Astrocyte of the cerebellum (primary cell): ENCODE data around the gene PEPD.

Experiments
- DNase-seq: peaks from one replicate; pipeline ENCODE4 v3.0.0-alpha.2; 2011; ENCODE audit warnings: low read depth
- H3K4me3 ChIP-seq: 2 replicates; pipeline ENCODE4 v1.5.1; 2011; ENCODE audit warnings: mild to moderate bottlenecking, low read depth, low read length, moderate library complexity
- in situ Hi-C: cut with HindIII; loops from 2 replicates; pipeline ENCODE4 v1.10.0; 2017; ENCODE audit warnings: low sequenced_read_pairs
- TF ChIP-seq, protein P1 (sequence below): IDR thresholded peaks from 2 replicates; pipeline ENCODE4 v1.5.1; 2012; ENCODE audit warnings: low read length, low read depth, moderate library complexity, mild to moderate bottlenecking; ENCODE audit errors: missing control alignments

PEPD gene

DNA sequence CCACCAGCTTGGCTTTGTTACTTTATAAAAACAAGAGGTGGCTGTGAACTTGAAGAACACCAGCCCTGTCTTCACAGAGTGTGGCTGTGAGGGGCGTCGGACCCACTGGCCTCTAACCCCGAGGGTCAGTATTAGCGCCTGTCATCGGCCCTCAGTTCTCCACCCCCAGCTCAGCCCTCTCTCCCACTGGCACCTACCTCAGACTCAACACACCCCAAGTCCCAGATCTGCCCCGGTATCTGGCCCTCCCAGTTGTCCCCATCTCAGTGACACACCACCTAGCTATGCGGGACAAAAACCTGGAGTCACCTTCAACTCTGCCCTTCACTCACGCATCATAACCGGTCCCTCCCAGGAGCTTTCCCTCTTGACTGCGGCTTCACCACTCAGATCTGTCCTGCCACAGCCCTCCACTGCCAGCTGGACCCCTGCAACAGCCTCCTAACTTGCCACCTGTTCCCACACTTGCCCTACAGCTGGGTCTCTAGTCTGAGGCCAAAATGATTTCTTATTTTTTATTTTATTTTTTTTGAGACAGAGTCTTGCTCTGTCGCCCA, 45.4 kb downstream of the PEPD start:
- no peak for DNase-seq
- in situ Hi-C loops: no loop called here
- H3K4me3 ChIP-seq: no peak overlapping the region
- TF ChIP-seq, protein P1, sequence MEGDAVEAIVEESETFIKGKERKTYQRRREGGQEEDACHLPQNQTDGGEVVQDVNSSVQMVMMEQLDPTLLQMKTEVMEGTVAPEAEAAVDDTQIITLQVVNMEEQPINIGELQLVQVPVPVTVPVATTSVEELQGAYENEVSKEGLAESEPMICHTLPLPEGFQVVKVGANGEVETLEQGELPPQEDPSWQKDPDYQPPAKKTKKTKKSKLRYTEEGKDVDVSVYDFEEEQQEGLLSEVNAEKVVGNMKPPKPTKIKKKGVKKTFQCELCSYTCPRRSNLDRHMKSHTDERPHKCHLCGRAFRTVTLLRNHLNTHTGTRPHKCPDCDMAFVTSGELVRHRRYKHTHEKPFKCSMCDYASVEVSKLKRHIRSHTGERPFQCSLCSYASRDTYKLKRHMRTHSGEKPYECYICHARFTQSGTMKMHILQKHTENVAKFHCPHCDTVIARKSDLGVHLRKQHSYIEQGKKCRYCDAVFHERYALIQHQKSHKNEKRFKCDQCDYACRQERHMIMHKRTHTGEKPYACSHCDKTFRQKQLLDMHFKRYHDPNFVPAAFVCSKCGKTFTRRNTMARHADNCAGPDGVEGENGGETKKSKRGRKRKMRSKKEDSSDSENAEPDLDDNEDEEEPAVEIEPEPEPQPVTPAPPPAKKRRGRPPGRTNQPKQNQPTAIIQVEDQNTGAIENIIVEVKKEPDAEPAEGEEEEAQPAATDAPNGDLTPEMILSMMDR: no peak

DNA sequence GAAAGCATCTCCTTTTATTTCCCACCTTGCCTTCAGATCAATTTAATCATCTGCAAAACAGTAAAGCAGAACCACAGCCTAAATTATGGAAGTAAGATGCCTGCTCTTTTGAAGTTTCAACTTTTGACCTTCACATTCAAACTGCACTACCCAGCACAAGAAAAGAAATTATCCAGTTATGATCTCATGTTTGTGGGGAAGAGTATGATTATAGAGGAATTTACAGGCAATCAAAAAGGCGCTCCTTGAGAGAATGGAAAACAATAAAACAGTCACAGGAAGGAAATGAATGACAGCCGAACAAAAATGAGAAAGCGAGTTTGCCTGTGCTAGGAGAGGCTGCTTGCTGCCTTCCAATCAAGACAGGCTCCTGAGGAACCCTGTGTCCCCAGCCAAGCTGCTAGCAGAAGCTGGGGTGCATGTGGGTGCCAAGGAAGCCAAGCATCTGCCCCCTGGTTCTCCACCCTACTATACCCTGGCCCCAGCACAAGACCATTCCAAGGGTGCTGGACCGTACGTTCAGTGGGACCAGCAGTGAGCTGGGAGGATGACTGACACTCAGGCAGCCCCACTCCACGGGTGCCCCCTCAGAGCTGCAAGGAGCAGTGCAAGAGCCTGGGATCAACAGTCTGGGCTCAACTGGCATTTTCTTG, 47.8 kb downstream of the PEPD start:
- DNase-seq: peak; percentile 49
- H3K4me3 ChIP-seq: no peak overlapping the region
- TF ChIP-seq, protein P1: no peak
- in situ Hi-C loops: no loop called here

DNA sequence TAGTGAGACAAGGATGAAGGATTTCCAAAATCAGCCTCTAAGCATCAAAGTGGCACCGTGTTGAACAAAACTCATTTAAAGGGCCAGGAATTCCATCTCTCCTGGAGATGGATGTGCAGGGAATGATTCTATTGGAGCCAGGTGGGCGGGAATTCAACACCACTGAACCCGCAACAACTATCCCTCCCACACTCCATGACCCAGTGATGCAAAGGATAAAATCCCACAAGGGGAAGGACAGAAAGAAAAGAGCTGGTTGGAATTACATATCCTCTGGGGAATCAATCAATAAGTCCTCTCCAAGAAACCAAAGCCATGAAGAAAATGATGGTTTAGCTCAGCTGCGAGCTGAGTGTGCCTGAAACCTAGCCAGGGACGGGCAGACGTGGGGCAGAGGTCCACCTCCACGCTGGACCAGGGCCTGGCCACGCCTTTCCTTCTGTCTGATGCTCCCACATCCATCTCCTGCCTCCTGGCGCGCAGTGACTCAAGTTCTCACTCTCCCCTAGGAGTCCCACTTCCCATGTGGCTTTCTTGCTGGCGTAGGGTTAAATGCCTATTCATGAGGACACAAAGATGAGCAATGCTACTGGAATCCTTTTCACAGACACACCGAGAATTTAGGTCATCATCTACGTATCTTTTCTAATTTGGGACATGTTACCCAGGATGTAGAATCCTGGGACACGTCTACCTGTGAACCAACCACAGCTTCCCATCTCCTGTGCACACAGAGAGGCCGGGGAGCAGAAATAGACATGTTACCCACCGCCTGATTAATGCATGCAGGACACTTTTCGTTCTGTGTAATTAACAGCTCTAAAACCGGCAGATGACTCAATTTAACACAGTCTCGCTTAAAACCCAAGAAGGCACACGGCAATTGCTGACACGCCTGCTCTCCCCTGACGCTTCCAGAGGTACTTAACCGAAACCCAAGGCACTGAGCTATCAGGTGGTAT, 48.6 kb downstream of the PEPD start:
- in situ Hi-C loops: no loop called here
- no peak overlapping the region for H3K4me3 ChIP-seq
- peak; percentile 95 for DNase-seq
- TF ChIP-seq, protein P1: peak; percentile 14

DNA sequence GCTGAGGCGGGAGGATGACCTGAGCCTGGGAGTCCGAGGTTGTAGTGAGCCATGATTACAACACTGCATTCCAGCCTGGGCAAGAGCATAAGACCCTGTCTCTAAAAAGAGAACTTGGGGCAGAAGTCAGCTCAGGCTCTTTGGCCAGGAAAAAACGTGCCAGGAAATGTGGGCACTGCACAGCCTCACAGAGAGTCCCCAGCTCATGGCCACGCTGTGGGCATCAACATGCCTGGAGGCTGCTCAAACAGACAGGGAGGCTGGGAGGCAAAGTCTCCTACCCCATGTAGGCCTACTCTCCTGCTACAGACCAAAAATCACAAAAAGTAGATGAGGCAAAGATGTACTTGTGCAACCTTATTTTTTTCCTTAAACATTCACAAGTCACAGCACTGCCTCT, 49.4 kb downstream of the PEPD start:
- in situ Hi-C loops: no loop called here
- no peak overlapping the region for H3K4me3 ChIP-seq
- TF ChIP-seq, protein P1: no peak
- no peak for DNase-seq

DNA sequence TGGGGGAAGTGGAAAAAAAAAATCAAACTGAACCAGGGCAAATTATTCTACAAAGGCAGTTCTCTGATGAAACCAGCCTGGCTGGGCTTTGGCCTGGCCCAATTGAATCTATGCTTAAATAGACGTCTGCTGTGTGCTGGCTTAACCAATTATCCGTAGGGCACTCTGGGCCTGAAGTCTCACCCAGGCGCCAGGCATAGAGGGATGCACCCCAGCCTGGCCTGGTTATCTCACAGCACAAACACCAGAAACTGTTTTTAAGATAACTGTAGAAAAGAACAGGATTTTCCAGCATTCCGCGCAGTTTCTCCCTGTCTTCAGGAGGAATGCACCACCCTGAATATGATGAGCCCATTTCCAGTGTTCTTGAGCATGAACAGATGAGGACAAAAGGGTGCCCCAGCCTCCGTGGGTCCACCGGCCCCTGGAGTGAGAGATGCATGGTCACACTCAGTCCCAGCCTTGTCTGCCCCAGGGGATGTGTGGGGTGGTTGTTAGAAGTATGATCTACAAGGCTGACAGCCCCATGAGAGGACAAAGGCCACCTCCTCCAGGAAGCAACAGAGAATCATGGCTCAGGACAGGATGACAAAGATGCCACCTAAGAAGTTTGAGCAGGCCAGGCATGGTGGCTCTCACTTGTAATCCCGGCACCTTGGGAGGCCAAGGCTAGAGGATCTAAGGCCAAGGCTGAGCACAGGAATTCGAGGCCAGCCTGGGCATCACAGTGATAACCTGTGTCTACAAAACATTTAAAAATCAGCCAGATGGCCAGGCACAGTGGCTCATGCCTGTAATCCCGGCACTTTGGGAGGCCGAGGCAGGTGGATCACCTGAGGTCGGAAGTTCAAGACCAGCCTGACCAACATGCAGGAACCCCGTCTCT, 50.2 kb downstream of the PEPD start:
- in situ Hi-C loops: no loop called here
- TF ChIP-seq, protein P1: no peak
- no peak for DNase-seq
- H3K4me3 ChIP-seq: no peak overlapping the region

DNA sequence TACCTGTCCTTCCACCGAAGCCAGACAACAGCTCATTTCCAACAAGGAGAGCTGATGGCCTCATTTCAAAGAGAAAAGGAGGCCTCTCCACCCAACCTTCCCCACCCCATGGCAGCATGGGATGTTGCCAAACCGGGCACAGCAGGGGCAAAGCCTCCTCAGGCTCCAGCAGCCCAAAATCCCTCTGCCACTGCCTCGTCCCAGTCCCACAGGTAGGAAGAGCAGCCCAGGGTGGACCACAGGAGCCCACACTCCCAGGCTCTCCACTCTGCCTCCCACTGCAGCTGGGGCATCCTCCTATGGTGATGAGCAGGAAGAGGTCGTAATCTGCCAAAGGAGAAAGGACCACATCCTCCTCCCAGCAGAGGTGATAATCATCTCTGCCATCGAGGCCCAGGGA, 50.9 kb downstream of the PEPD start:
- in situ Hi-C loops: no loop called here
- TF ChIP-seq, protein P1: no peak
- DNase-seq: no peak
- H3K4me3 ChIP-seq: no peak overlapping the region
